Spleen (tissue), 11 donors: ENCODE results near the gene KCNT1. TPM values are rescaled to one million over a fixed set of nuclear protein-coding genes. Genes with fewer than 3 reads are reported as not detected.

Experiments used
- DNase-seq: peaks from one replicate; pipeline ENCODE4 v3.0.0-alpha.2; 2020
- H3K27ac ChIP-seq, 8 donors: fragments of 200-600 bp; sonication (generic) in 7 of 8; 1 replicate in 4 of 8; 2 replicates in 4 of 8; pipeline versions ENCODE4 v1.5.0 to v1.8.0; 2016 to 2021; ENCODE audit warnings: inconsistent platforms in 4 of 8, mild to moderate bottlenecking in 4 of 8, moderate library complexity in 1 of 8
- H3K27me3 ChIP-seq, 7 donors: fragments of 200-600 bp; sonication (generic) in 6 of 7; replicated peaks in 1 of 7; 1 replicate in 4 of 7; 2 replicates in 3 of 7; pipeline versions ENCODE4 v1.5.0 to v1.8.0; 2016 to 2021; ENCODE audit warnings: inconsistent platforms in 3 of 7, mild to moderate bottlenecking in 1 of 7
- H3K36me3 ChIP-seq, 6 donors: fragments of 200-600 bp; sonication (generic) in 5 of 6; 1 replicate in 4 of 6; 2 replicates in 2 of 6; pipeline versions ENCODE4 v1.5.0 to v1.8.0; 2016 to 2021; ENCODE audit warnings: inconsistent platforms in 2 of 6
- H3K4me1 ChIP-seq, 6 donors: fragments of 200-600 bp; sonication (generic) in 5 of 6; 1 replicate in 3 of 6; 2 replicates in 3 of 6; pipeline versions ENCODE4 v1.5.0 to v1.8.0; 2016 to 2021; ENCODE audit warnings: inconsistent platforms in 3 of 6
- H3K4me3 ChIP-seq, 8 donors: fragments of 200-600 bp; sonication (generic) in 7 of 8; 1 replicate in 4 of 8; 2 replicates in 4 of 8; pipeline versions ENCODE4 v1.5.0 to v1.8.0; 2016 to 2021; ENCODE audit warnings: inconsistent platforms in 4 of 8, mild to moderate bottlenecking in 4 of 8, moderate library complexity in 2 of 8
- H3K9me3 ChIP-seq, 8 donors: fragments of 200-600 bp; sonication (generic) in 7 of 8; 1 replicate in 4 of 8; 2 replicates in 4 of 8; pipeline versions ENCODE4 v1.5.0 to v1.8.0; 2016 to 2021; ENCODE audit warnings: inconsistent platforms in 4 of 8
- POLR2A ChIP-seq, 3 donors: fragments of 450-650 bp; IDR thresholded peaks; one replicate each; pipeline ENCODE4 v1.5.1; 2017; ENCODE audit warnings: antibody characterized with exemption in 3 of 3, mild to moderate bottlenecking in 1 of 3
- POLR2AphosphoS5 ChIP-seq, 3 donors: sonication (generic); formaldehyde crosslinking; IDR thresholded peaks; one replicate each; pipeline ENCODE4 v1.5.1; 2017; ENCODE audit warnings: antibody characterized with exemption in 3 of 3
- WGBS, 5 donors: extraction: QIAGEN DNeasy Blood & Tissue Kit in 3 of 5; methylation state at CpG; one replicate each; pipeline versions ENCODE4 v1.1.5 to v1.1.7; 2013 to 2018; 5-methylcytosine and 5-hydroxymethylcytosine counted together
- intact Hi-C: fragments of 100-400 bp; cut with DNase I; formaldehyde crosslinking; loops from one replicate; pipeline ENCODE4 v1.15.0; 2023; ENCODE audit warnings: low total_unique reads
- polyA plus RNA-seq, 3 donors: library from polyadenylated mRNA; stranded (reverse); fragments of 200-250 nt; gene quantifications; one replicate each; pipeline ENCODE4 v1.2.1, GENCODE V29; 2013
- total RNA-seq, 7 donors: library from RNA; depleted of rRNA in 3 of 7; stranded (reverse); fragments of >200 nt in 3 of 7; fragmentation: NEBNext Ultra II Directional in 4 of 7; extraction: Animal tissue kit (Norgen Biotek cat#: 25700) in 4 of 7; gene quantifications; one replicate each; pipeline versions ENCODE4 v1.1.0 to v1.2.1, GENCODE V29; 2016 to 2021
- TF ChIP-seq, protein P1 (sequence below), 11 experiments: fragments of 200-600 bp in 7 of 11; fragments of 450-650 bp in 4 of 11; sonication (generic) in 4 of 11; IDR thresholded peaks in 8 of 11; conservative IDR thresholded peaks in 3 of 11; 1 replicate in 7 of 11; 2 replicates in 4 of 11; pipeline versions ENCODE4 v1.4.0 to v1.8.0; 2016 to 2021; ENCODE audit warnings: antibody characterized with exemption in 11 of 11, inconsistent platforms in 4 of 11, mild to moderate bottlenecking in 1 of 11
- donor health status: healthy with polysubstance abuse.
- donor health status: DM: no; HTN: no; CAD: no; lungs with moderate emphysema.
- donor health status: DM: no; HTN: no; CAD: no.
- donor health status: Bipolar disorder and iron deficiency.
- donor health status: healthy.
- donor health status: DM: no; HTN: no; CAD: no.
- donor health status: DM: yes; HTN: yes; CAD: no.

The KCNT1 gene
- total and polyA plus RNA-seq, 10 donors: 1.0 to 41.5 (median 19.8) TPM

GRCh38 chr9:135821733-135822373 is 119.9 kb downstream of the KCNT1 start:
- Histone ChIP-seq H3K27me3 (no peaks in the 10 kb centered on the region), H3K4me3 (no peak overlapping the region), H3K36me3 (peaks cover 10 to 100% (median 81%) of the 10 kb centered on the region in 6 donors), H3K9me3 (no peaks in the 10 kb centered on the region), H3K4me1 (no peaks in the 10 kb centered on the region), H3K27ac (no peak overlapping the region)
- TF ChIP-seq, protein P1, sequence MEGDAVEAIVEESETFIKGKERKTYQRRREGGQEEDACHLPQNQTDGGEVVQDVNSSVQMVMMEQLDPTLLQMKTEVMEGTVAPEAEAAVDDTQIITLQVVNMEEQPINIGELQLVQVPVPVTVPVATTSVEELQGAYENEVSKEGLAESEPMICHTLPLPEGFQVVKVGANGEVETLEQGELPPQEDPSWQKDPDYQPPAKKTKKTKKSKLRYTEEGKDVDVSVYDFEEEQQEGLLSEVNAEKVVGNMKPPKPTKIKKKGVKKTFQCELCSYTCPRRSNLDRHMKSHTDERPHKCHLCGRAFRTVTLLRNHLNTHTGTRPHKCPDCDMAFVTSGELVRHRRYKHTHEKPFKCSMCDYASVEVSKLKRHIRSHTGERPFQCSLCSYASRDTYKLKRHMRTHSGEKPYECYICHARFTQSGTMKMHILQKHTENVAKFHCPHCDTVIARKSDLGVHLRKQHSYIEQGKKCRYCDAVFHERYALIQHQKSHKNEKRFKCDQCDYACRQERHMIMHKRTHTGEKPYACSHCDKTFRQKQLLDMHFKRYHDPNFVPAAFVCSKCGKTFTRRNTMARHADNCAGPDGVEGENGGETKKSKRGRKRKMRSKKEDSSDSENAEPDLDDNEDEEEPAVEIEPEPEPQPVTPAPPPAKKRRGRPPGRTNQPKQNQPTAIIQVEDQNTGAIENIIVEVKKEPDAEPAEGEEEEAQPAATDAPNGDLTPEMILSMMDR (IDR thresholded peaks at IDR 0.05 in 8 of 11, conservative IDR thresholded peaks at IDR 0.05 in 3 of 11): no peak
- peak in 1 of 3 donors; percentile 29 for TF ChIP-seq POLR2AphosphoS5 (IDR thresholded peaks at IDR 0.05)
- WGBS, 5 donors: 93 to 97% (median 95%) methylated on average over 27 of the region's 27 CpGs
- intact Hi-C loops: no loop called here
- DNase-seq: no peak

GRCh38 chr9:135822374-135822755 is 120.4 kb downstream of the KCNT1 start:
- intact Hi-C loops: no loop called here
- no peak for DNase-seq
- Histone ChIP-seq H3K4me1 (no peaks in the 10 kb centered on the region), H3K27me3 (no peaks in the 10 kb centered on the region), H3K27ac (no peak overlapping the region), H3K9me3 (no peaks in the 10 kb centered on the region), H3K36me3 (peaks cover 10 to 100% (median 79%) of the 10 kb centered on the region in 6 donors), H3K4me3 (no peak overlapping the region)
- WGBS, 5 donors: 92 to 97% (median 94%) methylated on average over 18 of the region's 18 CpGs
- TF ChIP-seq POLR2AphosphoS5 (IDR thresholded peaks at IDR 0.05): no peak
- TF ChIP-seq, protein P1 (IDR thresholded peaks at IDR 0.05 in 8 of 11, conservative IDR thresholded peaks at IDR 0.05 in 3 of 11): no peak
- TF ChIP-seq POLR2A (IDR thresholded peaks at IDR 0.05): no peak

DNA sequence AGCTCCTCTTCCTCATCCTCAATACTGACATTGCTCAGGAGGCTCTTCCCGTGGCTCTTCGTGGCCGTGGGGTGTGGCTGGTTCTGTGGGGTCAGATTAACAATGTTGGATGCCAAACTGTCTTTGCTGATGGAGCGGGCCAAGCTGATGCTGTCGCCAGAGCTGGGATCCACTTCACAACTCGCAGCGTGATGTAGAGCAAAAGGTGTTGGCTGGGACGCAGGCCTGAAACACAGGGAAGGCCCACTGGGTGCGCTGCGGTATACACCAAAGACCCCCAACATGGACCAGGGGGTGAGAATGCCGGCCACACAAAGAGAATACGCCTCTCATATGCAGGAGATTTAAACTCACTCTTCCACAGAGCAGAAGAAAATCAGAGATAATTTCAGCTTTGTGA is 121.1 kb downstream of the KCNT1 start:
- TF ChIP-seq, protein P1 (IDR thresholded peaks at IDR 0.05 in 8 of 11, conservative IDR thresholded peaks at IDR 0.05 in 3 of 11): no peak
- TF ChIP-seq POLR2A (IDR thresholded peaks at IDR 0.05) (no peak), POLR2AphosphoS5 (IDR thresholded peaks at IDR 0.05) (no peak)
- H3K27me3 ChIP-seq: no peaks in the 10 kb centered on the region
- DNase-seq: no peak
- H3K4me3 ChIP-seq: no peak overlapping the region
- H3K27ac ChIP-seq: no peak overlapping the region
- peaks cover 0 to 2% (median under 1%) of the 10 kb centered on the region in 8 donors for H3K9me3 ChIP-seq
- 92 to 97% (median 93%) methylated on average over 12 of the region's 12 CpGs for WGBS, 5 donors
- intact Hi-C loops: no loop called here
- H3K4me1 ChIP-seq: no peaks in the 10 kb centered on the region
- peaks cover 10 to 98% (median 72%) of the 10 kb centered on the region in 6 donors for H3K36me3 ChIP-seq

DNA sequence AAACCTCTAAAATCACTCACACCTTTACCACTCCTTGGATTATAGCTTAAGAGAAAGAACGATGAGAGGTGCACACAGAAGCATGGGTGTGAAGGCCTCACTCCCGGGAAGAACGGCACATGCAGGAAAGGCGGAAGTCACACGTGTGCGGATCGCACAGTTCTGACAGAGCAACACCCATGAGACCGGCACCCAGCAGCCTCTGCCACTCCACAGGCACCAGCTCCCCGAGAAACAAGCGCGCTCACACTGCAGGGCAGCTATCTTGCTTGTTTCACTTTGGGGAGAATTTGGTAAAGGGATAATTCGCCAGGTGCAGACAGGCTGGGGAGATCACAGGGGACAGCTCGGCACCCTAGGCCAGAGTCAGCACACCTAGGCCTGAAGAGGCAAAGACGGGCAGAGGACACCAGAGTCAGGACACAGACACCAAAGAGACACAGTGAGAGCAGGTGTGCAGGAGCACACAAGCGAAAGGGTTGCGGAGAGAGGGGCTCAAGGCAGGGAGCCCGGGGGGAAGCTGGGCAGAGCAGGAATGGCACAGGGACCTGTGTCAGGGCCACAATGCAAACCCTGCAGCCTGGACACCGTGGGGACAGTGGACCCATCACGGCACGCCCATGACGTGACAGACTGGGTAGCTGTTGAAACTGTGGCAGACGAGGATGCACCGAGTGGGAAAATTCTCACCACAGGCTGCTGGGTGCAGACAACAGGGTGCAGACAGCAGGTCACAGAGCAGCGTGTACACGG is 123.6 kb downstream of the KCNT1 start:
- H3K4me3 ChIP-seq: no peak overlapping the region
- H3K9me3 ChIP-seq: peaks cover 0 to 23% (median 17%) of the 10 kb centered on the region in 8 donors
- H3K36me3 ChIP-seq: peaks cover 5 to 89% (median 51%) of the 10 kb centered on the region in 6 donors
- no peak for DNase-seq
- WGBS, 5 donors: 90 to 95% (median 93%) methylated on average over 25 of the region's 25 CpGs
- intact Hi-C loops: no loop called here
- H3K4me1 ChIP-seq: no peaks in the 10 kb centered on the region
- no peaks in the 10 kb centered on the region for H3K27me3 ChIP-seq
- no peak overlapping the region for H3K27ac ChIP-seq
- TF ChIP-seq POLR2A (IDR thresholded peaks at IDR 0.05): no peak
- TF ChIP-seq POLR2AphosphoS5 (IDR thresholded peaks at IDR 0.05): no peak
